ENCODE data around the gene TBL1X.

TBL1X gene

DNA sequence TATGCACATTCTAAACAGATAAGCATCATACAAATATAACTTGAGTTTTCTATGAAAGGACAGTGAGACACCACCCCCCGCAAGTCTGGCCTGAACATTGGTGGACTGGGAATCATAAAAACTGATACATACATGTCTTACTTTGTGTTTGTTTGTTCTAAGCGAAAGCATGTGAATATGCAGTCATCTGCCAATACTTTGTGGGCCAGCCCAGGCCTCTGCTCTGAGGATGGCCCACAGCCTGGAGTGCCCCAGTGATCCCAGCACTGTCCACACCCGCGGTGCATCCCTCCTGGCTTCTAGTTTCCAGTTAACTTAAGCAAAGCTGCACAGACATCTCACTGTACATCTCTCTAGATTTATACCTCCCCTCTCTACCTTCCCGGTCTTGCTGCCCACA is 154.3 kb downstream of the TBL1X start:
- DNase-seq (ENCODE audit: low read depth in 4 of 4, low spot score in 1 of 4): no peak

DNA sequence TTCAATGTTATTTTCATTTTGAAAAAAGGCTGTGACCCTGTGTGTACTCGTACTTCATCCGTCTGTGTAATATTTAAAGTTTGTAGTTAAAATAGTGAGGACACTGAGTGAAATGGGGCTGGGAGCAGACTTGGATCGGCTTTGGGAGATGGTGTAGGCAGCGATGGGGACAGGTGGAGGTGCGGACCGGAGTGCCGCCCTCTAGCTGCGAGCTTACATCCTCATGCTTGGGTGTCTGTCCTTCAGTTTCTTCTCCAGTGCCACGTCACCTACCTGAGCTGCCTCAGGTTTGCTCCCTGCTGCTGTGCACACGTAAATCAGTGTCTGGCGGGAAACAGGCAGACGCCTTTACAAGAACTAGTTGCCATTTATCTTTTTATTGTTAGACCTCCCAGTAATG is 154.7 kb downstream of the TBL1X start:
- no peak for DNase-seq (ENCODE audit: low read depth in 4 of 4, low spot score in 1 of 4)

DNA sequence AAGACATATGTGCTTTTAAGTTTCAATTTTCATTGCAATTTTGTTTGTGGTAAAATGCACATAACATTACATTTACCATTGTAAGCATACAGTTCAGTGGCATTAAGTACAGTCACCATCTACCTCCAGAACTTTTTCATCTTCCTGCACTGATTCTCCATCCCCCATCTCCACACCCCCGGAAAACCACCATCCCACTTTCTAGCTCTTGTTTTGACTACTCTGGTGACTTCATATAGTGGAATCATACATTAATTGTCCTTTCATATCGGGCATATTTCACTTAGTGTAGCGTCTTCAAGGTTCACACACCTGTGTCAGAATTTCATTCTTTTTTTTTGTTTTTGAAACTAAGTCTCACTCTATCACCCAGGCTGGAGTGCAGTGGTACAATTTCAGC is 157.3 kb downstream of the TBL1X start:
- peak in 1 of 4 experiments; percentile 7 for DNase-seq (ENCODE audit: low read depth in 4 of 4, low spot score in 1 of 4)

DNA sequence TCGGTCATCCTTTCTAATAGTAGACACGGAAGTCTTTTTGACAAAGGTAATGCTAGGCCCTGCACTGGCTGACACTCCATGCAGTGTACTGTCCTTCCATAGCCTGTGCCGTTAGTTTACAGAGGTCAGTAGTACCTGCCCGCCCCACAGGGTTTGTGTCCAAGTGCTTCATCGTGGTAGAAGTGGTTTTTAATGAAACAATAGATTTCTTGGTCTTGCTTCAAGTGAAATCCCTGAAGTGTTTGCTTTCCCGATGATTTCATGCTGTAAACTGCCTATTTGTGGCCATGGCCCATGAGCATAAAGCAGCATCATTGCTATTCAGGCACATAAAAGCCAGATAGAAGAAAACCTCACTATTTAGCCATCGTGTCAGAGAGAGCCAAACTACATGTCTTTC is 161.5 kb downstream of the TBL1X start:
- DNase-seq (ENCODE audit: low read depth in 4 of 4, low spot score in 1 of 4): no peak

DNA sequence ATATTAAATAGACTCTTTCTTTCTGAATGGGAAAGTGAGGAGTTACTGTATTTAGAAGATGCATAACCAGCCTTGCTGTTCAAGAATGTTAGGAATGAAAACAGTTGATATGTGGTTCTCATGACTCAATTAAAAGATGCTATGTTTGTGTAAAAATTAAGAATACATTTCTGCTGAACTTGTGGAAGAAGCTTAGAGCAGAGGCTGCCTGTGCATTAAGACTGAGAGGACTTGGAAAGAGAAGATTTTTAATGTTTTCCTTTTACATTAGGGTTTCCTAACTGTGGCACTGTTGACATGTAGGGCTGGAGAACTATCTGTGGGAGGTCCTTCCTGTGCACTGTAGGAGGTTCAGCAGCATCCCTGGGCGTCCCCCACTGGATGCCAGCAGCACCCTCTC is 163.1 kb downstream of the TBL1X start:
- DNase-seq (ENCODE audit: low read depth in 4 of 4, low spot score in 1 of 4): no peak

DNA sequence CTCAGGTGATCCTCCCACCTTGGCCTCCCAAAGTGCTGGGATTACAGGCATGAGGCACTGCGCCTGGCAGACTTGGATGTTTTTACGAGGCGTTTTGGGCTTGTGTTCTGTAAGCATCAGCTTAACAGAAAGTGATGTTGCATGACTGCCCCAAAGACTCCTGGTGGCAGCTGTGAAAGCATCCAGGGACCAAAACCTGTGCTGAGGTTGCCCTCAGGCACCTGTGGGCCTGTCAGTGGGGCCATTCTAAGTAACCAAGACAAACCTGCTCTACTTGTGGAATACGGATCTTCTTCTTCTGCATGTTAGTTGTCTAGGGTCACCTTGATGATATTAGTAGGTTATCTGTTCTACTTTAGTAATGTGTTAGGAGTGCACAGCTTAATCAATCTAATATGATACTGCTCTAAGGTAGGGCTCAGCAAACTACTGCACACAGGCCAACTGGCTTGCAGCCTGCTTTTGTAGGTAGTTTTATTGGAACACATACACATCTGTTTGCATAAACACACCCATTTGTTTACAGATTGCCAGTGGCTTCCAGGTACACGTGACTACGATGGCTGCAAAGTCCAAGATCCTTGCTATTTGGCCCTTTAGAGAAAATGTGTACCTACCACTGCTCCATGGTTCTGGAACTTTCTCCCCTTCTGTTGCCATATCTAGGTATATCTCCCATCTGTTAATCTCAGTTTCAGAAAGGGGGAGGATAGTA is 164.1 kb downstream of the TBL1X start:
- no peak for DNase-seq (ENCODE audit: low read depth in 4 of 4, low spot score in 1 of 4)

DNA sequence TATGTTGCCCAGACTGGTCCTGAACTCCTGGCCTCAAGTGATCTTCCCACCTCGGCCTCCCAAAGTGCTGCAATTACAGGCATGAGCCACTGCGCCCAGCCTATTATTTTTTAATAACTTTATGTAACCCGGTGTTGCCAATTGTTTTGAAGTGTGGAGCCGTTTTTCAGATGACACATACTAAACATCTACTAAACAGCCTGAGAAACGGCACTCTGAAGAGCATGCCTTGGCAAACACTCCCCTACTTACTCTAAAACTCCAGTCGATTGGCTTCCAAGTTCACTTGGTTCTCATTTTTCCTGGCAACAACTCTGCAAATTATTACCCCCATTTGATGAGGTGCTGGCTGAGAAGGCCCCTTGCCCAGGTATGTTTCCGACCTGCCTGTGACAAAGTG is 169.7 kb downstream of the TBL1X start:
- DNase-seq (ENCODE audit: low read depth in 4 of 4, low spot score in 1 of 4): no peak

DNA sequence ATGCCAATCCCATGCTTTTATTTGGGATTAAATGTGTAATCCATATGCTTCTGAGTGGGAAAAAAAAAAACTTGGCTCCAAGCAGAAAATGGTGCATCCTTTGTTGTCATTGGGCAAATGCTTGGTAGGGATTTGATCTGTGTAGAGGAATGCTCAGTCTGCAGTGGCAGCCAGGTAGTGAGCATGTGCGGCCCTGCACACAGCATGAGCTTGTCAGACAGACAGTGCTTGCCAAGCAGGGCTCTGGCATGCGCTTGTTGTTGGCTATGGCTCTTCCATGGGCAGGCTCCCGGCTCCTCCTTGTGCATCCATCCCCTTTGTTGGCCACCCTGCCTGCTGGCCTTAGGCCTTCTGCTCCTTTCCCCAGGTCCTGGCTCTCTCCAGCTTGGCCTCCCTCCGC is 170.5 kb downstream of the TBL1X start:
- DNase-seq (ENCODE audit: low read depth in 4 of 4, low spot score in 1 of 4): no peak

DNA sequence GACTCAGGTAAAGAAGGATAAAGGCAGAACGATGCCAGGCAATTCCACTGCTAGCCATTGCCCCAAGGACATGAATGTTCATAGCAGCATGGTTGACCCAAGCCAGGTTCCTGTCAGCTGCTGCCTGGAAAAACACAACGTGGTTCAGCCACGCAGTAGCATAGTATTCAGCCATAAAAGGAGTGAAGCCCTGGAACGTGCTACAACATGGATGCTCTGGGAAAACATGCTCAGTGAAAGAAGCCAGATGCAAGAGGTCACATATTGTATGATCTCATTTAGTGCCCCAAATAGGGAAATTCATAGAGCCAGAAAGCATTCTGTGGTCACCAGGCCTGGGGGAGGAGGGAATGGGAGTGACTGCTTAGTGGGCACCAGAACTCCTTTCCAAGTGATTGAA is 170.9 kb downstream of the TBL1X start:
- DNase-seq (ENCODE audit: low read depth in 4 of 4, low spot score in 1 of 4): no peak

DNA sequence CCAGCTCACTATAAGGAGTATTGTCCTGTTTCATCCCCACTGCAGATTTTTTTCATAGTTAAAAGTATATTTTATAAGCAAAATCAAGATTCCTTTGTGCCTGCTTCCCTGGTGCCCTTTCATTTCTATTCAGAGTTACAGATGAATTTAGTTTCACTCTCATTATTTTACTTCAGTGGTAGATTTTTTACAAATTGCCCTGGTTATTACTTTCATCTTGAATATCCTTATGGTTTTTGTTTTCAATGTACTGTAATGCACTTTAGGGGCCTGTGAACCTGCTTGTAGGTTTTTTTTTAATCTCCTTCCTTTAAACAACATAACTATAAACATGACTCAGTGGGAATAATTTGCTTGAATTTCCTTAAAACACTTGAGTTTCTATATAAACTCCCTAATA is 174.0 kb downstream of the TBL1X start:
- no peak for DNase-seq (ENCODE audit: low read depth in 4 of 4, low spot score in 1 of 4)

DNA sequence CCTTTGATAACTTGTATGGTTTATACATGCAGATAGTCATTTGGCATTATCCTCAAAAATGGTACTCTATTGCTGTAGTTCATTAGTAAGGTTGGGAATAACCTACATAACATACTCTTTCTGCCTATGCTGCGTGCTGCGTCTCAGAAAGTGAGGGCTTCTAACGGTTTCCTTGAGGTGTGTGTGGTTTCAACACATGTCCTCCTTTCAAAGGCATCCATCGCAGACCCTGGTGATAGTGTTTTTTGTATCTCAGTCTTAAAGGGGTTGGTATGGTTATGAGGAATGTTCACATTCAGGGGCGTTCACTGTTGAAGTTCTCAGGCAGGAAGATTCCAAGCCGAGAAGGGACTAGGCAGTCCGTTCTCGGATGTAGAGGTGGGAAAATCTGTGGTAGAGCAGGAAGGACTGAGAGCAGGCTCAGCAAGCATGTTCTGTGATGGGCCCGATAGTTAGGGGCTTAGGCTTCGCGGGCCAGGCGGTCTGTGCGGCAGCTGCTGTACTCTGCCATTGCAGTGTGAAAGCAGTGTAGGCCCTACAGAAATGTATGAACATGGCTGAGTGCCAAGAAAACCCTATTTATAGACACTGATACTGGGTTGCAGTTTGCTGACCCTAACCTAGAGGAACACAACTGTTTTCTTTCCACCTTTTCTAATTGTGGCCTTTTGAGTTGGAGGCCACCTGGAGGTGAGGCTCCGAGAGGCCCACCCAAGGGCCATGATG is 177.6 kb downstream of the TBL1X start:
- no peak for DNase-seq (ENCODE audit: low read depth in 4 of 4, low spot score in 1 of 4)

DNA sequence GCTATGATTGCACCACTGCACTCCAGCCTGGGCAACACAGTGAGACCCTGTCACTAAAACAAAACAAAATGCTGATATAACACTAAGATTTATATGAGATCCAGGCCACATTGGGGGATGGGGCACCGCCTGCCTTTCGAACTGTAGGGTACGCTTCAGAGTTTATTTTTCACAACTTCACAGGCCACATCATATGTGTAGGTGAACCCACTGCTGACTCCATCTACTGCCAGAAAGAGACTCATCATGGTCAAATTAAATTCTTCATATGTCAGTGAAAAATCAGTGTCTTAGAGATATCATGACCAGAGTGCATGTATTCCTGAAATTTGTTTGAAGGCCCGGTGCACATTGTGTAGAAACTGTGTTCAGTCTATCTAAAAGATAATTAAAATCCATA is 178.9 kb downstream of the TBL1X start:
- no peak for DNase-seq (ENCODE audit: low read depth in 4 of 4, low spot score in 1 of 4)

DNA sequence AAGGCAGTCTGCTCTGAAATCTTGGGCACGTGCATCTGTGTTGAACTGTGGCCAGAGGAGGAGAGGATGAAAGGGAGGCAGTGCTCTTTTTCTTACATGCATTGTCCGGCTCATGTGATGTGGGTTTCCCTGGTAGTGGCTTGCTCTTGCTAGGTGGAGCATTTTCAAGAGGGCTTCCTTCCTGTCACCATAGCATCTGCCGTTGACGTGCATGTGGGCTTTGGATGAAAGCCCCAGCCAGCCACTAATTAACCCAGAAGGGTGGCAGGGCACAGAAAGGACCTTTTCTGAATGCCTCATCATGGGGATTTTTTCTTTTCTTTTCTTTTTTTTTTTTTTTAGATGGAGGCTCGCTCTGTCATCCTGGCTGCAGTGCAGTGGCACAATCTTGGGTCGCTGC is 179.5 kb downstream of the TBL1X start:
- peak in 1 of 4 experiments; percentile 4 for DNase-seq (ENCODE audit: low read depth in 4 of 4, low spot score in 1 of 4)

DNA sequence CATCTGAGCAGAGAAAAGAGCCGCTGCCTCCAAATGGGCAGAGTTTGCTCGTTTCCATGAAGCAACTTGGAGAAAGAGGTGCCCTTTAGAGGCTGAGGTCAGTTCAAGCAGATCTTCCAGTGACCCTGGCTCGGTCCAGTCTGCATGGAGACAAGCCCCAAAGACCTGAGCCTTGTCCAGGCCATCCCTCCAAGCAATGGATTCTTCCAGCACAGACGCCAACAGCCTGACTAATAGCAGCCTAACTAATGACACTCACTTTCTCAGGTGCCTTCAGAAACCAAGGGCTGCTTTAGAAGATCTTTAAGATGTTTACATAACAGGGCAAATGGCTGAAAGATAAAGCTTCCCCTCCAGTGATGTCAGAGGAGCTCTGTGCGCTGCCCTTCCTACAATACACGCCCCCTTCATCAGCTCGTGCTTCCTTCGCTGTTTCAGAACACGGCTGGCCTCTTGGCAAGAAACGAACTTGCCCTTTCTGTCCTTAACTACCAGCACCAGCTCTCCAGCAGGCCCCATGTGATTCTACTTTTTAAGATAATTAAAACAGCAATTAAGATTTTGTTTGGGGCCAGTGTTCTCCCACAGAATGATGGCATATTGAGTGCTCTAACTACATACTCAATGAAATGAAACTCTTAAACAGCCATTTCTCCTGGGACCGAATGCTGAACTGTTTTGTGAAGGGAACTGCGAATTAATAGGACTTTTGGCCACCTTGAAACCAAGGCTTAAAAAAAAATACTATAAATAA is 181.8 kb downstream of the TBL1X start:
- no peak for DNase-seq (ENCODE audit: low read depth in 4 of 4, low spot score in 1 of 4)

DNA sequence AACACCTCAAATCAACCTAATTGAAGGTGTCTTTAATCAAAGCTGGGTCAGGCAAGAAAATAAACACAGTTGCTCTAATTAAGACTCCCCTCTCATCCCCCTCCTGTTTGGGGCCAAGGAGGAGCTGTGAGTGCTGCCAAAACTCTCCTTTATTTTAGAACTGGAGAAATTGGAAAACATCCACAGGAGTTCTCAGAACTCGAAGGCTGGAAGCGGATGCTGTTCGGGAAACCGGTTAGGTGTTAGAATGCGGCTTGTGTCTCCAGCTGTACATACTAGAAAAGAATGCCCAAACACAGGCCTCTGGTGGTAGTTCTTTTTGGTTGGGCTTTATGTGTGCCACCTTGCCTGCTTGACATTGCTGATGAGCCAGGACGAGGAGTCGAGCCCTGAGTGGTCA is 182.6 kb downstream of the TBL1X start:
- DNase-seq (ENCODE audit: low read depth in 4 of 4, low spot score in 1 of 4): no peak

DNA sequence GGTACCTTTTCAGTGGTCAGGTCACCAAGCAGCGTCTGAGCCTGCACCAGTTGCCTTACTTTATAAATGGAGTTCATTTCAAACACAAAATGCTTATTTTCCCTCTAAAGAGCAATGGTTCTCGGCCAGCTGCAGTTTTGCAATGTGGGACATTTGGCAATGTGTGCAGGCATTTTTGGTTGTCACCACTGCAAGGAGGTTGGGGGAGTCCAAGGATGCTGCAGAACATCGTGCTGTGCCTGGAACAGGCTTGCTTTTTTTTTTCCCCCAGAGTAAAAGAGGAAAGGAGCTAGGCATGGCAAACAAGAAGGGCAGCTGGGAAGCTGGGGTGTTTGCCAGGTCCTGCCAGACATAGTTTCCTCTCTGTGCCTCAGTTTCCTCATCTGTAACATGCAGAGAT is 185.2 kb downstream of the TBL1X start:
- no peak for DNase-seq (ENCODE audit: low read depth in 4 of 4, low spot score in 1 of 4)

DNA sequence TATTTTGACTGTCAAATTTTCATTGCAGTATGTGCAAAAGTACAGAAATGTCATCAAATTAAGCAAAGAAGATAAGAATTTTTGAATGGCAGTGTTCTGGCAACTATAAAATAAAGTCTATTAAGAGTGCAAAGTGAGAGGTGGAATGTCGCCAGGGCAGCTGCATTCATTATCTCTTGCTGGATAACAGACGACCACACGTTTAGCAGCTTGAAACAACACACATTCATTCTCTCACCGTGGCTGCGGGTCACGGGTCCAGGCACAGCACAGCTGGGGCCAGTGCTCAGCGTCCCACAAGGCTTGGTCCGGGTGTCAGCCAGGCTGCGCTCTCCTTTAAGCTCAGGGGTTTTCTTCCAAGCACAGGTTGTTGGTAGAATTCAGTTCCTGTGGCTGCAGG is 186.9 kb downstream of the TBL1X start:
- no peak for DNase-seq (ENCODE audit: low read depth in 4 of 4, low spot score in 1 of 4)

DNA sequence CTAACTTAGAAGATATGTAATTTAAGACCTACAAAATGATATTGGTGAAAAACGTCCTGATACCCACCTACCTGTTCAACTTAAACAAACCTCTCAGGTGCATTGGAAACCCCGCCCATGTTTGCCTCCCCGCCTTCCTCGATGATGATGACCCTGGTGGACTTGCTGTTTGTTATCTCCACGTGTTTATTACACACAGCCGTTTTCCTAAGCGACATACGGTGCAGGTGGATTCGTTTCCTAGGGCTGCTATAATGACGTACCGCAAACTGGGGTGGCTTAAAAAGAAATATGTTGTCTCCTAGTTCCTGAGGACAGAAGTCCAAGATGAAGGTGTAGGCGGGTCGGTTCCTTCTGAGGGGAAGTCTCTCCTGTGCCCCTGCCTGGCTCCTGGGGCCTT is 190.1 kb downstream of the TBL1X start:
- DNase-seq (ENCODE audit: low read depth in 4 of 4, low spot score in 1 of 4): no peak

DNA sequence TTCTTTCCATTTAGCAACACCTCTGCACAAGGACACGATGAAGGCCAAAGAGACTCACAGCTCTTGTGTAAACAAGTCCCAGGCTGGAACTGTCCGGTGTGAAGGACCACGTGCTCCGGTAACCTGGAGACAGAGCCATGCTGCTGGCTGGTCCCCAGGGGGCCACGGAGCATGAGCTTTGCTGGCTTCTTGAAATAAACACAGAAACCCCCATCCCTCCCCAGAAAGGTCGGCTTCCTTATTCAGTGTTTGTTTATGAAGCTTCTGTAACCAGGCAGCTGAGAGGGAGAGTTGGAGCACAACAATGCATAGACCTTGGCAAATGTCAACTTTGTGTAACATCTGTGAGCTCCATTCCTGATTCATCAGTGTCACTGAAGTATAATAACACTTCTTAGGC is 191.4 kb downstream of the TBL1X start:
- no peak for DNase-seq (ENCODE audit: low read depth in 4 of 4, low spot score in 1 of 4)

DNA sequence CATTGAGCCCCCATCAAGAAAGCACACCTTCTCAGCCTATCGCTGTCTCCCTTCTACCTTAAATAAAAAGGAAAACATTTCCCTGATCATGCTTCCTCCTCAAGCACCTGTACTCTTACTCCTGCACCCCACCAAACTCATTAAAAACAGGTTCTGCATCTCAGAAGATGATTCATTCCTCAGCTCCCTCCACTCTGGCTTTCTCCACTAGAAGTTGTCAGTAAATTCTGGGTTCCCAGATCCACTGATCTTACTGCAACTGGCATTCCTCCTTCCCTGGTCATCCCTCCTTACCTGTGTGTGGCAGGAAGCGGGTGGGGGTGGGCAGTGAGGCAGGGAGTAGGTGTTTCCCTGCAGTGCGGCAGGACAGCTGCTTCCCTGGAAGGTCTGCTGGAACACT is 192.0 kb downstream of the TBL1X start:
- DNase-seq (ENCODE audit: low read depth in 4 of 4, low spot score in 1 of 4): no peak

DNA sequence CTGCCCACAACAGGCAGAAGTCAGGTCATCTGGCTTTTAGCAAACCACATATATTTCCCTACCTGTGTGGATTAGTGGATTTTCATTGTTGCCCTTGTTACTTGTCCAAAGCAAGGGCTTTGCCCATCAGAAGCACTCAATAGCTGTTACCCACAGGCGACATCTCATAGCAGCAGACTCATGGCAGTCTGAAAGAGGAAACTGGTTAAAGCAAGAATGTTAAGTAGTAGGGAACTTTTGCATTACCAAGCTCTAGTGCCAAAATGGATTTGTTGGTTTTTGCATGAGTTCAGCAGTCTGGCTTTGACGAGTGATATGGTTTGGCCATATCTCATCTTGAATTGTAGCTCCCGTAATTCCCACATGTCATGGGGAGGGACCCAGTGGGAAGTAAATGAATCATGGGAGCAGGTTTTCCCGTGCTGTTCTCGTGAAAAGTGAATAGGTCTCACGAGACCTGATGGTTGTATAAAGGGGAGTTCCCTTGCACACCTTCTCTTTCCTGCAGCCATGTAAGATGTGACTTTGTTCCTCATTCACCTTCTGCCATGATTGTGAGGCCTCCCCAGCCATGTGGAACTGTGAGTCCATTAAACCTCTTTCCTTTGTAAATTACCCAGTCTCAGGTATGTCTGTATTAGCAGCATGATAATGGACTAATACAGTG is 192.9 kb downstream of the TBL1X start:
- DNase-seq (ENCODE audit: low read depth in 4 of 4, low spot score in 1 of 4): no peak

DNA sequence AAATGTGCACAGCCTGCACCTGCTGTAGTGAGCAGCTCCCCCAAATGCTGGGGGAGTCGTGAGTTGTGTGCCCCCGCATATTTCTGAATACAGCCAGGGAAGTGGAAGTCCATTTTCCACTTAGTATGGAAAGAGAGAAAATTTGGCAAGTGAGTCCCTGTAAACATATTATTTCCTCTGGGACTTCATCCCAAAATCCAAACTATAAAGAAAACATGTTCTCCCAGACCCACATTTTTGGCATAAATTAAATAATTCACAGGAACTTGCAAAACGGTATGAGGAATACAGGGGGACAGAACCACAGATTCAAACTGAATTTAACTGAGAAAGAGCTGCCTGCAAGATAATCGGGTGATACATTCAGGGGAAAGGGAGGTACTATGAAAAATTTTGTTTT is 193.6 kb downstream of the TBL1X start:
- DNase-seq (ENCODE audit: low read depth in 4 of 4, low spot score in 1 of 4): no peak

Data from stimulated activated CD4-positive, alpha-beta T cell treated with anti-CD3 and anti-CD28 coated beads, Interleukin-1b, Interleukin-23, amount 100 ng/mL, for 24 hours (primary cell).